ENCODE results near the gene MRPL53. TPM values are rescaled to one million over a fixed set of nuclear protein-coding genes. Genes with fewer than 3 reads are reported as not detected.

Gene MRPL53
- total and polyA plus RNA-seq, 2 of the 13 experiments (the other 11 are each of a cell fraction or from before 2014, with no cell fraction given), result 34.3 to 51.9 TPM

- TF ChIP-seq ZNF512 (CRISPR knock-in tag; IDR thresholded peaks at IDR 0.05), result no peak
- TF ChIP-seq ZNF546 (CRISPR knock-in tag; conservative IDR thresholded peaks at IDR 0.05), result no peak; the same call in 1 of the 2 replicates
- peak; percentile 48 for TF ChIP-seq SKI (IDR thresholded peaks at IDR 0.05; ENCODE audit: partially characterized antibody)
- peak; percentile 92; the same call in 1 of the 2 replicates for TF ChIP-seq ZNF816 (CRISPR knock-in tag; IDR thresholded peaks at IDR 0.05; ENCODE audit: borderline replicate concordance)
- TF ChIP-seq BRCA1 (CRISPR knock-in tag; IDR thresholded peaks at IDR 0.05), result peak; percentile 79
- no peak for TF ChIP-seq MLXIP (CRISPR knock-in tag; IDR thresholded peaks at IDR 0.05; ENCODE audit: borderline replicate concordance)
- 0 out of 2 replicates have a peak, but pooled peaks have one; percentile 37 for TF ChIP-seq ZNF512B (CRISPR knock-in tag; IDR thresholded peaks at IDR 0.05; ENCODE audit: borderline replicate concordance)
- TF ChIP-seq NBN (conservative IDR thresholded peaks at IDR 0.05), result no peak
- 0 out of 2 replicates have a peak, but pooled peaks have one; percentile 65 for TF ChIP-seq SRY (CRISPR knock-in tag; IDR thresholded peaks at IDR 0.05)
- TF ChIP-seq ZNF24 (IDR thresholded peaks at IDR 0.05), result no peak
- TF ChIP-seq TCF7L2 (IDR thresholded peaks at IDR 0.05; ENCODE audit: low read depth, low read length), result no peak
- TF ChIP-seq ZNF234 (CRISPR knock-in tag; conservative IDR thresholded peaks at IDR 0.05), result peak; percentile 68; the same call in 1 of the 2 replicates
- TF ChIP-seq RCOR2 (CRISPR knock-in tag; IDR thresholded peaks at IDR 0.05), result no peak
- peak; percentile 73 for TF ChIP-seq ZNF160 (CRISPR knock-in tag; IDR thresholded peaks at IDR 0.05)
- no peak for TF ChIP-seq CENPX (CRISPR knock-in tag; IDR thresholded peaks at IDR 0.05)
- TF ChIP-seq FOXA3 (CRISPR knock-in tag; IDR thresholded peaks at IDR 0.05), result no peak; the same call in 1 of the 2 replicates
- TF ChIP-seq UBTF (CRISPR knock-in tag; IDR thresholded peaks at IDR 0.05), result peak; percentile 87
- TF ChIP-seq NPAS2 (CRISPR knock-in tag; IDR thresholded peaks at IDR 0.05; ENCODE audit: borderline replicate concordance), result no peak
- TF ChIP-seq ZNF264 (CRISPR knock-in tag; IDR thresholded peaks at IDR 0.05), result 0 out of 2 replicates have a peak, but pooled peaks have one; percentile 15
- no peak for TF ChIP-seq RFXANK (CRISPR knock-in tag; IDR thresholded peaks at IDR 0.05)
- TF ChIP-seq RELA (CRISPR knock-in tag; IDR thresholded peaks at IDR 0.05), result no peak; the same call in none of the 2 replicates
Observed at GRCh38 chr2:74502720-74503505, 30.4 kb upstream of the MRPL53 start (continued).

Measured in HepG2 (cell line).